Measurements from ENCODE around the gene BOLA3. TPM values are rescaled to one million over a fixed set of nuclear protein-coding genes. Genes with fewer than 3 reads are reported as not detected.

The BOLA3 gene
- total and polyA plus RNA-seq, 10 of the 15 experiments (the other 5 are each of a cell fraction or from before 2014, with no cell fraction given) = 62.6 to 300 (median 134) TPM

DNA sequence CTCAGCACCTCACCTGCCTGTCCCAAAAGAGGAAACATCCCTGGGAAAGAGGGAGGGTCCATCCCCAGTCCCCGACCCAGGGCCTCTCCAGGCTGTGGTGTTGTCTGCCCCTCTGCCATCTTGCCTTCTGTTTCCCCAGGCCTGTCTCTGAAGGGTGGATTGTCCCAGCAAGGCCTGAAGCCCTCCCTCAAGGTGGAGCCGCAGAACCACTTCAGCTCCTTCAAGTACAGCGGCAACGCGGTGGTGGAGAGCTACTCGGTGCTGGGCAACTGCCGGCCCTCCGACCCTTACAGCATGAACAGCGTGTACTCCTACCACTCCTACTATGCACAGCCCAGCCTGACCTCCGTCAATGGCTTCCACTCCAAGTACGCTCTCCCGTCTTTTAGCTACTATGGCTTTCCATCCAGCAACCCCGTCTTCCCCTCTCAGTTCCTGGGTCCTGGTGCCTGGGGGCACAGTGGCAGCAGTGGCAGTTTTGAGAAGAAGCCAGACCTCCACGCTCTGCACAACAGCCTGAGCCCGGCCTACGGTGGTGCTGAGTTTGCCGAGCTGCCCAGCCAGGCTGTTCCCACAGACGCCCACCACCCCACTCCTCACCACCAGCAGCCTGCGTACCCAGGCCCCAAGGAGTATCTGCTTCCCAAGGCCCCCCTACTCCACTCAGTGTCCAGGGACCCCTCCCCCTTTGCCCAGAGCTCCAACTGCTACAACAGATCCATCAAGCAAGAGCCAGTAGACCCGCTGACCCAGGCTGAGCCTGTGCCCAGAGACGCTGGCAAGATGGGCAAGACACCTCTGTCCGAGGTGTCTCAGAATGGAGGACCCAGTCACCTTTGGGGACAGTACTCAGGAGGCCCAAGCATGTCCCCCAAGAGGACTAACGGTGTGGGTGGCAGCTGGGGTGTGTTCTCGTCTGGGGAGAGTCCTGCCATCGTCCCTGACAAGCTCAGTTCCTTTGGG is 47.2 kb downstream of the BOLA3 start:
- WGBS (ENCODE audit: insufficient coverage, insufficient replicate concordance, low lambda C conversion rate, missing lambda C conversion rate) = 96% methylated on average over 25 of the region's 25 CpGs
- BruUV-seq (replicated peaks) = no TSS peak
- H3K27me3 ChIP-seq (replicated peaks in 1 of 2; ENCODE audit: control insufficient read depth in 2 of 2, insufficient read depth in 2 of 2, low read length in 1 of 2) = no peaks in the 10 kb centered on the region
- SMC1A ChIA-PET (ENCODE audit: uncharacterized antibody, unreplicated experiment) = interaction anchor here (0.5 kb wide), 1 partner anchor 276 kb away, joined by 3 read pairs; no protein-coding TSS in a partner anchor
- no peaks in the 10 kb centered on the region for H3K79me2 ChIP-seq (ENCODE audit: control insufficient read depth, insufficient read depth, low read length)
- DNase-seq (ENCODE audit: low read depth, low spot score) = no peak
- H3K36me3 ChIP-seq (ENCODE audit: control insufficient read depth in 2 of 2, insufficient read depth in 2 of 2, low read length in 1 of 2) = peaks cover 15 to 35% of the 10 kb centered on the region in 2 experiments
- no peaks in the 10 kb centered on the region for H3K4me1 ChIP-seq (ENCODE audit: control insufficient read depth, insufficient read depth, low read length)
- POLR2A ChIA-PET = no interaction called here
- intact Hi-C loops (cut with micrococcal nuclease; ENCODE audit: unreplicated experiment) (loop anchor here (5.0 kb wide), 1 partner anchor 193 kb away; no protein-coding TSS in a partner anchor), in situ Hi-C loops (cut with MboI) (no loop called here)
- H3K4me3 ChIP-seq = no peak overlapping the region
- no peak overlapping the region for H3K27ac ChIP-seq (ENCODE audit: control insufficient read depth, insufficient read depth)
- H3K9me3 ChIP-seq (replicated peaks; ENCODE audit: control insufficient read depth, insufficient read depth, low read length) = no peaks in the 10 kb centered on the region
- H3K4me2 ChIP-seq (ENCODE audit: control insufficient read depth, insufficient read depth) = no peak overlapping the region
- CTCF ChIA-PET = interaction anchor here (0.9 kb wide), 1 partner anchor 277 kb away, joined by 3 read pairs; no protein-coding TSS in a partner anchor
- FAIRE-seq = no peak
- H3K9ac ChIP-seq (ENCODE audit: control insufficient read depth, insufficient read depth, low read length) = no peak overlapping the region
- no peak overlapping the region for H2AFZ ChIP-seq (ENCODE audit: control insufficient read depth, low read depth, low read length)
- H4K20me1 ChIP-seq (ENCODE audit: control insufficient read depth, insufficient read depth) = no peaks in the 10 kb centered on the region
- TF ChIP-seq SMAD5 (IDR thresholded peaks at IDR 0.05; ENCODE audit: low read depth) (no peak), MYB (IDR thresholded peaks at IDR 0.05; ENCODE audit: borderline replicate concordance, low read depth, low read length) (no peak), CBX3 (IDR thresholded peaks at IDR 0.05; ENCODE audit: borderline replicate concordance, low read depth) (no peak), SREBF1 (IDR thresholded peaks at IDR 0.05; ENCODE audit: low read length) (no peak), ASH2L (IDR thresholded peaks at IDR 0.05; ENCODE audit: borderline replicate concordance, low read depth) (no peak), ZNF274 (IDR thresholded peaks at IDR 0.05; ENCODE audit: insufficient read depth, insufficient read length) (no peak), ZBED1 (IDR thresholded peaks at IDR 0.05; ENCODE audit: borderline replicate concordance) (no peak), JUND (IDR thresholded peaks at IDR 0.05; ENCODE audit: low read depth, low read length) (no peak), TARDBP (IDR thresholded peaks at IDR 0.05; ENCODE audit: borderline replicate concordance) (no peak)
- TF ChIP-seq, protein P1, sequence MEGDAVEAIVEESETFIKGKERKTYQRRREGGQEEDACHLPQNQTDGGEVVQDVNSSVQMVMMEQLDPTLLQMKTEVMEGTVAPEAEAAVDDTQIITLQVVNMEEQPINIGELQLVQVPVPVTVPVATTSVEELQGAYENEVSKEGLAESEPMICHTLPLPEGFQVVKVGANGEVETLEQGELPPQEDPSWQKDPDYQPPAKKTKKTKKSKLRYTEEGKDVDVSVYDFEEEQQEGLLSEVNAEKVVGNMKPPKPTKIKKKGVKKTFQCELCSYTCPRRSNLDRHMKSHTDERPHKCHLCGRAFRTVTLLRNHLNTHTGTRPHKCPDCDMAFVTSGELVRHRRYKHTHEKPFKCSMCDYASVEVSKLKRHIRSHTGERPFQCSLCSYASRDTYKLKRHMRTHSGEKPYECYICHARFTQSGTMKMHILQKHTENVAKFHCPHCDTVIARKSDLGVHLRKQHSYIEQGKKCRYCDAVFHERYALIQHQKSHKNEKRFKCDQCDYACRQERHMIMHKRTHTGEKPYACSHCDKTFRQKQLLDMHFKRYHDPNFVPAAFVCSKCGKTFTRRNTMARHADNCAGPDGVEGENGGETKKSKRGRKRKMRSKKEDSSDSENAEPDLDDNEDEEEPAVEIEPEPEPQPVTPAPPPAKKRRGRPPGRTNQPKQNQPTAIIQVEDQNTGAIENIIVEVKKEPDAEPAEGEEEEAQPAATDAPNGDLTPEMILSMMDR (IDR thresholded peaks at IDR 0.05 in 2 of 3, conservative IDR thresholded peaks at IDR 0.05 in 1 of 3; ENCODE audit: control insufficient read depth in 2 of 3, extremely low read depth in 1 of 3, insufficient read depth in 1 of 3, low read depth in 3 of 3, low read length in 3 of 3) = no peak
- no peak; the same call in 2 of the 3 replicates for ATAC-seq
- RAD21 ChIA-PET (ENCODE audit: unreplicated experiment) = no interaction called here
